NOMO-1 treated with DMSO at 0.1 percent for 48 hours (cell line): ENCODE results near the gene CRNN.
A peak's percentile ranks its signal among the peaks of the same experiment; 100 is the strongest.

ENCODE experiments used
- DNase-seq: peaks from one replicate; lab custom pipeline; 2025; ENCODE audit not compliant: unreplicated experiment; lab: John Stamatoyannopoulos, UW

Gene CRNN

DNA sequence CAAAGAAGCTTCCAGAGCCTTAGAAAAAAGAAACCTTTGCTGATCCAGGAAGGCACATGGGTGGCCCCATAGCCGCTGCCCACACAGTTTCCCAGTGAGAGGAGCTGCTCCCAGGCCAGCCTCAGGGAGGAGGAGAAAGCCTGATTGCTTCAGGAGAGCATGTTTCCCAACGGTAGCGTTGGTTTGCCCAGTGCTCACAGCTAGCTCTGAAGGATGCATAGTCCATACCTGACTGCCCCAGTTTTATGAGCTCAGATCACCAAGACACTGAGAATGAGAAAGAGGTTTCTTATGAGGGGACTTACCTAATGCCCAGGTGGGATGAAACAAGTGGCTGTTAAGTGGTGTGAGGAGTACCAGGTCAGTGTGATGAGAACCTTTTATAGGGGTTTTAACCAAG, at the start of gene CRNN:
CRNN (minus strand) TSS at position 355 of the 400 bp plus-strand sequence. CDS start 2,030 bp downstream, outside the sequence.
- DNase-seq: no peak

DNA sequence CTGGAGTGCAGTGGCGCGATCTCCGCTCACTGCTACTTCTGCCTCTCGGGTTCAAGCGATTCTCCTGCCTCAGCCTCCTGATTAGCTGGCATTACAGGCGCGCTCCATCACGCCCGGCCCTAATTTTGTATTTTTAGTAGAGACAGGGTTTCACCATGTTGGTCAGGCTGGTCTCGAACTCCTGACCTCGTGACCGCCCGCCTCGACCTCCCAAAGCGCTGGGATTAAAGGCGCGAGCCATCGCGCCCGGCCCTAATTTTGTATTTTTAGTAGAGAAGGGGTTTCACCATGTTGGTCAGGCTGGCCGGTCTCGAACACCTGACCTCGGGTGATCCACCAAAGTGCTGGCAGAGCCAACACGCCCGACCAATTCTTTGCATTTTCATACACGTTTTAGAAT, 48.6 kb upstream of the CRNN start:
- no peak for DNase-seq

DNA sequence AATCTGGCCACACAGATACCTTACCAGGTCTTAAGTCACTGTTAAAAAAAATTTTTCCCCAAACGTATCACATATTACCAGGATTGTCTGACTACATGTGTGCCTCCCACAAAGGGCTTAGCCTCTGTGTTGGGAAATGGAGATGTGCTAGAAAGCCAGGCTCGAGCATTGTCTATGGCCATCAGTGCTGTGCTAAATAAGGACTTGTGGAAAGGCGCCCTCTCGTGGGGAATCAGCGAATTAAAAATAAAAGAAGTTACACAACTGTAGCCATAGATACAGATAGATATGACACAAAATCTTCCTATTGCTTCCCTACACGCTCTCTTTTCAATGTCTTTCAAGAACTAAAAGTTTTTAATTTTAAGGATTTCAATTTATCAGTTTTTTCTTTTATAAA, 47.5 kb upstream of the CRNN start:
- DNase-seq: peak; percentile 71

GRCh38 chr1:152460529-152460899, 46.5 kb upstream of the CRNN start:
- DNase-seq: no peak

- DNase-seq: peak; percentile 78
Measured at GRCh38 chr1:152459596-152460528, 45.8 kb upstream of the CRNN start.

- DNase-seq: peak; percentile 68
Measured at GRCh38 chr1:152458384-152459185, 44.5 kb upstream of the CRNN start.

DNA sequence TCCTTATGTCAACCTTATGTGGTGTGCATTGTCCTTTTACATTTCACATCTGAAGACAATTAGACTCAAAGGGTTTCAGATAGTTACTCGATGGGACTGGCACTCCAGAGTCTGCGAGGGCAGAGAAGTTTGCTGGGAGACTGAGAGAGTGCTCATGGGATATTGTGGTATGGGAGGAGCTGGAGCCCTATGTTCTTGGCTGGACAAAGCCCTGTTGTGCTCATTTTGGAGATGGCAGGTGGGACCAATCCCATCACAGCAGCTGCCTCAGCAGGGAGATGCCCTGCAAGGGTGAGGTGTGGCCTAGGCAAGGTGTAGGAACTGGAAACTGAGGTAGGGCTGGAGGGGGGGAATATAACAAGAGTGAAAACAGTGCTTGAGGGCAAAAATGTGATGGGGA, 43.5 kb upstream of the CRNN start:
- DNase-seq: no peak

- DNase-seq: no peak
Measured at GRCh38 chr1:152457071-152457470, 43.0 kb upstream of the CRNN start.

GRCh38 chr1:152451254-152451653, 37.2 kb upstream of the CRNN start:
- no peak for DNase-seq

- DNase-seq: no peak
Measured at GRCh38 chr1:152449661-152450060, 35.6 kb upstream of the CRNN start.

DNA sequence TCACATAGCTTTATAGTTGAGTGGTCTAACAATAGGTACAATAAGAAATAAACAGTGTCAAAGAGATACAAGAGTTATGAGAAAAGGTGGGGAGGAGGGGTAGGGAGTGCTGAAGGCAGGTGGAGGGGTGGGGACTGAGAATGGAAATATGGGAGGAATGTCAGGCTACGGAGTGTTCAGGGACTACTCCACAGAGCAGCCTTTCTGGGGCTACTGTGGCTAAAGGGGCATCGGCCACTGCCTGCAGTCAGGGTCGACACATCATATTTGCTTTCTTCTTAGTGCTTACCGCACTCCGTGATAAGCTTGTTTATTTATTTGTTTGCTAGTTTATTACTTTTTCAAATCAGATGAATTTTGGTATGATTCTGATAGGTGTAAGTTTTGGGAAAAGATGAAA, 34.4 kb upstream of the CRNN start:
- DNase-seq: no peak

DNA sequence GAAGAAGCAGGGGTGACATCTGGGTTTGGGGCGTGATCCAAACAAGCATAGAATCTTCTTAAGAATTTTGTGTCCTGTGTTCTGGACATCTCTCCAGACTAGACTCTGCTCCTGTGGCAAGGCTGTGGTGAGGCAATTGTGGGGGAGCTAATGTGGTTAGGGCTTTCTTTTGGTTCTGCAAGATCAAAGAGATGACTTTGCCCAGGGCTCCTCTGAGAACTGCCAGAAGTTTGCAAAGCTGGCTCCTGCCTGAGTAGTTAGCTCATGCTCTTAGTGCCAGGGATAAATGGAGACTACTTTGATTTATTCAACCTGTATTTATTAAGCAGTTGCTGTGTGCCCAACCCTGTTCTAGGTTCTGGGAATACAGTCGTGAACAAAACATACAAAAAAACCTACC, 34.0 kb upstream of the CRNN start:
- no peak for DNase-seq

DNA sequence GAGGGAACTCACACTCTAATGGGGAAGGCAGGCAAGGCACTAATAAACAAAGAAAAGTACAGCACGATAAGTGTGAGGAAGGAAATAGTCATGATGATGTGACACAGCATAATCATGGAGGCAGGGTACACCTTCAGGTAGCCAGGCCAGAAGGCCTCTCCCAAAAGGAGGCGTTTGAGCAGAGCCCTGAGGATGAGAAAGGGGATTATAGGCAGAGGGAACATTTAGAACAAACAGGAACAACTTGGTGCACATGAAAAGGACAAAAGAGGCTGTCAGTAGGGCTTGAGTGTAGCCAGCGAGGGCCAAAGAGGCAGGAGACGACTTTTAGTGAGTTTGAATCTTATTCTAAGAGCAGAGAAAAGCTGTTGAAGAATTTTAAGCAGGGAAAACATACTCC, 33.4 kb upstream of the CRNN start:
- DNase-seq: no peak

- no peak for DNase-seq
Measured at GRCh38 chr1:152444045-152444444, 30.0 kb upstream of the CRNN start.

- DNase-seq: no peak
Measured at GRCh38 chr1:152442765-152443164, 28.7 kb upstream of the CRNN start.

GRCh38 chr1:152442301-152442700, 28.2 kb upstream of the CRNN start:
- no peak for DNase-seq

DNA sequence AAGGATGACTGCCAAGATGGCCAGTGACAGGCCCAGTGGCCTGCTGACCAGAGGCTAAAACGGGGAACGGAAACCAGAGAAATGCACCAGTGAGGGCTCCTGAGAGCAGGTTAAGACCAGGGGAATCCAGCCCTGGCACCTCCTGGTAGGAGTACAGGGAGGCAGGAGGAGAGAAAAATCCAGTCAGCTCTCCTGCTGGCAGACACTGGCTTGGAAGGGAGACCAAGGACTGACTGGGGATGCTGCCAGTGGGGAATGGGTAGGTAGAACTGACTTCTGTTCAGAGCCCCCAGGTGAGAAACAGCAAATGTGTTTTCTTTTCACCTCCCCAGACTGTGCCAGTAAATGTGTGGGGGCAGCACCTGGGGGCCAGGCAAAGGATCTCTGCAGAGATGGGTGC, 27.7 kb upstream of the CRNN start:
- DNase-seq: no peak

DNA sequence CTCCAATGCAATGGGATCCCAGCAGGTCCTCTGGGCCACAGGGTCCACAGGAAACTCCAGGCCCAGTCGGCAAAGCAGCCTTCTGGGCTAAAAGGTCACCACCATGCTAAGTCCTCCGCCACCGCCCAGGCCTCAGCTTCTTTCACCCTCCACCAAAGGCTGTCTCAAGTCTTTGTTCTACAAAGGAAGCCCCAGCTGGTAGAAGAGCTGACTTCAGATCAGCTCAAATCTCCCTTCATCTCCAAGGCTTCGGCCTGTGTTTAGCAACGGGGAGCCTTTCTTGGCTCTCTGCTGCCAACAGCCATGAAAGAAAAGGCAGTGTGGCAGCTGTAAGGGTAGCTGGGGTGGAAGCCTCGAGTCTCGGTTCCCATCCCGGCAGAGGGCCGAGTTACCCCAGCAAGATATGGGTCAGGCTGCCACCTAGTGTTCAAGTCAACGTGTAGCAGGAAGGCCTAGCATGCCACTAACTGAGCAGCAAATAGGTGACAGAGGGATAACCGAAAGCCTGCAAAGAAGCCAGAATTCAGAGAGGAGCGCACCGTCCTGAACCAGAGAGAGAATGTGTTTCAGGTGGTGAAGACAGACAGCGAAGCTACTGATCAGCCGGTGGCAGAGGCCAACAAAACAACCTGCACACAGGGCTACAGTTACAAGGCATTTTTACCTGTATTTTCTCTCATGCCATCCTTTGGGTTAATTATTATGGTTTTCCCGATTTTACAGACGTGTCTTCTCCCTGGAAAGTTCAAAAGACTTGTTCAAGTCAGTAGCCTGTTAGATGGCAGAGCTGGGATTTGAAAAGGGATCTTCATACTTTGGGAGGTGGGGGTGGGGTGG, 26.8 kb upstream of the CRNN start:
- peak; percentile 72 for DNase-seq

DNA sequence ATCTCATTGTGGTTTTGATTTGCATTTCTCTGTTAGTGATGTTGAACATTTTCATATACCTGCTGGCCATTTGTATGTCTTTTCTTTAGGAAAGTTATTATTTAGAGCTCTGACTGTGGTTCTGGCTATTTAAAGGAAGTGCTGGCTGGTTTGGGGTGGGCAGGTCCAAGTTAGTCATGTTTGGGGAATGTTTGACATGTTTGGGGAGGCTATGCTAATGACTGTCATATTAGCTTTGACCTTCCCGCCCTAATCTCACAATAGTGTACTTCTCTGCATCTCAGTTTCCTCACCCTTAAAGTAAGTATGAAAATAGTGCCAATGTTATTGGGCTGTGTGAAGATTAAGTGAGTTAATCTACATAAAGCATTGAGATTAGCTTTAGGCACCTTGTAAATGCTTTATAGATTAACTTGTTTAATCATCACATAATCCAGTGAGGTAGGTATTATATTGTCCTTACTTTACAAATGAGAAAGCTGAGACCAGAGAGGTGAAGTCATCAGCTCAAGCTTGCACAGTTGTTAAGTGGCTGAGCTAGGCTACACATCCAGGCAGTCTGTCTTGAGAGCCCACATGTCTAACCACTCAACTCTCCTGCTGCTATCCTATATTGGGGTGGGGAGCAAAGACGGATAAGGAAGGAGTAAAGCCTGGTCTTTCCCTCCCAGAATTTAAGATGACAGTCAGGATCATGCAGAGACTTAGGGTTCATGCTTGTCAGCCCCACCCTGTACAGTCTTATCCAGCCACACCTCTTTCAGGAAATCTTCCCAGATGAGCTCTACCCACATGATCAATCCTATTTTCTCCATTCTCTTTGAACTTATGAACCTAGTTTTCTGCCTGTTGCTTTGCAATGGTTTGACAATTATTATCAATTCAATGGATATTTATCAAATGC, 22.8 kb upstream of the CRNN start:
- DNase-seq: no peak

- no peak for DNase-seq
Measured at GRCh38 chr1:152427458-152427857, 13.4 kb upstream of the CRNN start.
